Esophagus muscularis mucosa (tissue), 4 donors: Measurements from ENCODE around the gene CRYBG1. TPM values are rescaled to one million over a fixed set of nuclear protein-coding genes. Genes with fewer than 3 reads are reported as not detected.

ENCODE experiments used
- DNase-seq: peaks from one replicate; pipeline ENCODE4 v3.0.0-alpha.2; 2017; ENCODE audit errors: extremely low spot score
- H3K27ac ChIP-seq, 4 donors: fragments of 200-600 bp; sonication (generic); replicated peaks in 1 of 4; 1 replicate in 3 of 4; 2 replicates in 1 of 4; pipeline ENCODE4 v1.5.1; 2016 to 2019; ENCODE audit warnings: mild to moderate bottlenecking in 1 of 4
- H3K27me3 ChIP-seq, 4 donors: fragments of 200-600 bp; sonication (generic); one replicate each; pipeline versions ENCODE4 v1.5.1 to v1.6.0; 2016 to 2019
- H3K36me3 ChIP-seq, 4 donors: fragments of 200-600 bp; sonication (generic); one replicate each; pipeline ENCODE4 v1.5.1; 2016 to 2019
- H3K4me1 ChIP-seq, 4 donors: fragments of 200-600 bp; sonication (generic); one replicate each; pipeline ENCODE4 v1.5.1; 2016 to 2019
- H3K4me3 ChIP-seq, 4 donors: fragments of 200-600 bp; sonication (generic); 1 replicate in 2 of 4; 2 replicates in 2 of 4; pipeline ENCODE4 v1.5.1; 2016 to 2019; ENCODE audit warnings: mild to moderate bottlenecking in 4 of 4, moderate library complexity in 1 of 4
- H3K9me3 ChIP-seq, 4 donors: fragments of 200-600 bp; sonication (generic); 1 replicate in 3 of 4; 2 replicates in 1 of 4; pipeline ENCODE4 v1.5.1; 2016 to 2019
- EP300 ChIP-seq: sonication (generic); formaldehyde crosslinking; IDR thresholded peaks from one replicate; pipeline ENCODE4 v1.6.1; 2017; ENCODE audit warnings: antibody characterized with exemption
- POLR2A ChIP-seq: fragments of 450-650 bp; IDR thresholded peaks from one replicate; pipeline ENCODE4 v1.6.1; 2017; ENCODE audit warnings: antibody characterized with exemption, moderate library complexity, mild to moderate bottlenecking, low read depth
- POLR2AphosphoS5 ChIP-seq, 2 donors: sonication (generic); formaldehyde crosslinking; IDR thresholded peaks; one replicate each; pipeline ENCODE4 v1.6.1; 2017; ENCODE audit warnings: antibody characterized with exemption in 2 of 2
- WGBS: methylation state at CpG from one replicate; pipeline ENCODE4 v1.1.5; 2018; 5-methylcytosine and 5-hydroxymethylcytosine counted together
- intact Hi-C: fragments of 100-400 bp; cut with DNase I; formaldehyde crosslinking; loops from one replicate; pipeline ENCODE4 v1.15.1; 2023
- total RNA-seq, 4 donors: library from RNA; depleted of rRNA; stranded (reverse); fragments of >200 nt; gene quantifications; one replicate each; pipeline versions ENCODE4 v1.1.0 to v1.2.1, GENCODE V29; 2016
- TF ChIP-seq, protein P1 (sequence below), 3 experiments: fragments of 200-600 bp in 2 of 3; fragments of 450-650 bp in 1 of 3; sonication (generic) in 2 of 3; IDR thresholded peaks; one replicate each; pipeline ENCODE4 v1.5.1; 2017 to 2019; ENCODE audit warnings: antibody characterized with exemption in 3 of 3, mild to moderate bottlenecking in 2 of 3, moderate library complexity in 1 of 3

The CRYBG1 gene
- total RNA-seq, 4 donors from 2014 or later = 2.1 to 4.5 (median 3.6) TPM

DNA sequence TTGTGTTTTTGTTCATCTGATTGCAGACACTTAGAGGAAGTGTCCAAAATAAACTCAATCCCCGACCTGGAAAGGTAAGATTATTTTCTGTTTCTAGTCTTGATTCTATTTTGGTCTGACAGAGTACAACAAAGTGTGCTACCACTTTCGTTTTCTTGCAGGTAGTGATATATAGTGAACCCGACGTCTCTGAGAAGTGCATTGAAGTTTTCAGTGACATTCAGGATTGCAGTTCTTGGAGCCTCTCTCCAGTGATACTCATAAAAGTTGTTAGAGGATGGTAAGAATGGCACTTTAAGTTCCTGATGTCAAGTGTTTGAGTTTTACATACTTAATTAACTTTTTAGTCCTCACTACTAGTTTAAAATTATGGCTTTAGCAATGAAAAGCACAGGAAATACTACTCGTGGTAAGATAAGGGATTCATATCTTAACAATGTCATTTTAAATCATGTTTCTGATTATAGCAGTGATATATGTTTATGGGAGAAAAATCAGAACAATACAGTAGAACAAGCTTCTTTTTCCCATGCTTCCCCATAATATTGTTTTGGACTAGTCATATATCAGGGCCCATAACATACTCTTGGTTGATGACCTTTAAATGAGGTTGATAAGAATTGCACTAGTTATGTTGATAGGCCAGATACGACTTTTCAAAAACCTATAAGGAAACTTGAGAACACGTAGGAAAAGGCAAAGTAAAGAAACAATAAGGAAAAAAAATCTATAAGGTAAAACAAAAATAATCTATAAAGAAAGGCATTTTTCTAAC, 164.8 kb downstream of the CRYBG1 start:
- Histone ChIP-seq H3K27me3 (no peaks in the 10 kb centered on the region), H3K9me3 (no peaks in the 10 kb centered on the region), H3K36me3 (no peaks in the 10 kb centered on the region), H3K27ac (no peak overlapping the region), H3K4me3 (peak overlapping the region in 3 of 4 donors; percentile 3 to 35 (median 7)), H3K4me1 (no peaks in the 10 kb centered on the region)
- intact Hi-C loops = no loop called here
- no peak for DNase-seq
- 61% methylated on average over 7 of the region's 7 CpGs for WGBS
- TF ChIP-seq, protein P1, sequence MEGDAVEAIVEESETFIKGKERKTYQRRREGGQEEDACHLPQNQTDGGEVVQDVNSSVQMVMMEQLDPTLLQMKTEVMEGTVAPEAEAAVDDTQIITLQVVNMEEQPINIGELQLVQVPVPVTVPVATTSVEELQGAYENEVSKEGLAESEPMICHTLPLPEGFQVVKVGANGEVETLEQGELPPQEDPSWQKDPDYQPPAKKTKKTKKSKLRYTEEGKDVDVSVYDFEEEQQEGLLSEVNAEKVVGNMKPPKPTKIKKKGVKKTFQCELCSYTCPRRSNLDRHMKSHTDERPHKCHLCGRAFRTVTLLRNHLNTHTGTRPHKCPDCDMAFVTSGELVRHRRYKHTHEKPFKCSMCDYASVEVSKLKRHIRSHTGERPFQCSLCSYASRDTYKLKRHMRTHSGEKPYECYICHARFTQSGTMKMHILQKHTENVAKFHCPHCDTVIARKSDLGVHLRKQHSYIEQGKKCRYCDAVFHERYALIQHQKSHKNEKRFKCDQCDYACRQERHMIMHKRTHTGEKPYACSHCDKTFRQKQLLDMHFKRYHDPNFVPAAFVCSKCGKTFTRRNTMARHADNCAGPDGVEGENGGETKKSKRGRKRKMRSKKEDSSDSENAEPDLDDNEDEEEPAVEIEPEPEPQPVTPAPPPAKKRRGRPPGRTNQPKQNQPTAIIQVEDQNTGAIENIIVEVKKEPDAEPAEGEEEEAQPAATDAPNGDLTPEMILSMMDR (IDR thresholded peaks at IDR 0.05) = no peak
- TF ChIP-seq POLR2AphosphoS5 (IDR thresholded peaks at IDR 0.05) = no peak
- TF ChIP-seq POLR2A = no peak

DNA sequence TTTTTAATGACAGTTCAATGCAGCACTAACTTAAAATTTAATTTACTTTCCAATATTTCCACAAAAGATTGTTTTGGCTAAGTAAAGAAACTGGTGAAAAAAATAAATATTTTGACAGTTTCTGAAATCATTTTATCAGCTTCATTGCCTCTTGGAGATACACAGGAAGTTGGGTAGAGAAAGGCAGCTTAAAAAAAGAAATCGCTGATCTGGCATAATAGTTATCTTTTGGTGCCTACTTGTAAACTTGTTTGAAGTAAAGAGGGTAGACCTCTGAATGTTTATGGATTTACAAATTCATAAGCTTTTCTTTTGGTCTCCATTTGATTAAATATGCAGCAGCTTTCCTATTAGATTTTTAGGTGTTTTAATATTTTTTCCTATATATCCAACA, 165.4 kb downstream of the CRYBG1 start:
- no peak overlapping the region for H3K4me3 ChIP-seq
- WGBS = 90% methylated on average over 1 of the region's 1 CpG
- H3K9me3 ChIP-seq = no peaks in the 10 kb centered on the region
- H3K27ac ChIP-seq = no peak overlapping the region
- TF ChIP-seq POLR2A (no peak), EP300 (no peak), POLR2AphosphoS5 (IDR thresholded peaks at IDR 0.05) (no peak)
- TF ChIP-seq, protein P1 (IDR thresholded peaks at IDR 0.05) = no peak
- H3K27me3 ChIP-seq = no peaks in the 10 kb centered on the region
- intact Hi-C loops = no loop called here
- no peak for DNase-seq
- no peaks in the 10 kb centered on the region for H3K36me3 ChIP-seq
- H3K4me1 ChIP-seq = no peaks in the 10 kb centered on the region

DNA sequence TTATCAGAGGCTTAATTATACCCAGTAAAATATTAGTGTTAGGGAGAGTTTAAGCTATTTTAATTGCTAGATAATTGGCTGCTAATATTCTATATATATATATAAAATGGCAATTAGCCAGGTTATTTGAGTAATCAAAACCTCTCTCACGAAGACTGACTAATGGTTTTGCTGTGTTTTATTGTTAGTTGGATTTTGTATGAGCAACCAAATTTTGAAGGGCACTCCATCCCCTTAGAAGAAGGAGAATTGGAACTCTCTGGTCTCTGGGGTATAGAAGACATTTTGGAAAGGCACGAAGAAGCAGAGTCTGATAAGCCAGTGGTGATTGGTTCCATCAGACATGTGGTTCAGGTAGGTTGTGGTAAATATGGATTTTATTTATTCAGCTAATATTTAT, 166.6 kb downstream of the CRYBG1 start:
- Histone ChIP-seq H3K4me3 (no peak overlapping the region), H3K36me3 (peaks cover 0 to 6% (median 0%) of the 10 kb centered on the region in 4 donors), H3K4me1 (no peaks in the 10 kb centered on the region), H3K9me3 (no peaks in the 10 kb centered on the region), H3K27ac (no peak overlapping the region), H3K27me3 (no peaks in the 10 kb centered on the region)
- TF ChIP-seq, protein P1 (IDR thresholded peaks at IDR 0.05) = no peak
- TF ChIP-seq POLR2AphosphoS5 (IDR thresholded peaks at IDR 0.05) = no peak
- TF ChIP-seq EP300 = no peak
- TF ChIP-seq POLR2A = no peak
- intact Hi-C loops = no loop called here
- DNase-seq = no peak
- WGBS = 84% methylated on average over 2 of the region's 2 CpGs

DNA sequence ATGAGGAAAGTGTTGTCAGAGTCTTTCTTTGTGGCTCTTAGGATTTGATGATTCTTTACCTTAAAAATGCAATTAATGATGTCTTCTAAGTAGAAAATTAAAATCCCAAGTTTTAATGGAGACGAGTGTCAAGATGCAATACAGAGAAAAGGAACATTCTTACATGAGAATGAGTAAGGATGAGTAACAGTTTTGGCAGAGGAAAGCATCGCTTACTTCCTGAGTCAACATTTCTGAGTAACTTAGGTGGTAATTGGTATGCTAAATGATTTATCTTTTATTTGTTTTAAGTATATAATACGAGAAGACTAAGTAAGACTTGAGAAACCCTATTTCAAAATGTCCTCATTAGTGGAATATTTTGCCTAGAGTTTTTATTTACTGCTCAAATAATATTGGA, 167.5 kb downstream of the CRYBG1 start:
- TF ChIP-seq EP300 (no peak), POLR2AphosphoS5 (IDR thresholded peaks at IDR 0.05) (no peak), POLR2A (no peak)
- TF ChIP-seq, protein P1 (IDR thresholded peaks at IDR 0.05) = no peak
- peaks cover 0 to 6% (median 0%) of the 10 kb centered on the region in 4 donors for H3K36me3 ChIP-seq
- H3K9me3 ChIP-seq = no peaks in the 10 kb centered on the region
- no peaks in the 10 kb centered on the region for H3K4me1 ChIP-seq
- intact Hi-C loops = no loop called here
- no peak overlapping the region for H3K27ac ChIP-seq
- H3K4me3 ChIP-seq = no peak overlapping the region
- H3K27me3 ChIP-seq = no peaks in the 10 kb centered on the region
- 53% methylated on average over 3 of the region's 3 CpGs for WGBS
- no peak for DNase-seq
